Karpas-422 (cell line): Measurements from ENCODE around the gene B4GALT7. TPM values are rescaled to one million over a fixed set of nuclear protein-coding genes. Genes with fewer than 3 reads are reported as not detected.

ENCODE experiments used
- DNase-seq: peaks from one replicate; pipeline ENCODE4 v3.0.0-alpha.2; 2015
- H2AFZ ChIP-seq: fragments of 200-600 bp; sonication (generic); 2 replicates; pipeline ENCODE4 v1.6.1; 2014; ENCODE audit warnings: antibody characterized with exemption, low read length, mixed read lengths
- H3K27ac ChIP-seq: fragments of 200-600 bp; sonication (generic); 2 replicates; pipeline ENCODE4 v1.5.1; 2014; ENCODE audit warnings: mild to moderate bottlenecking, low read length, moderate library complexity
- H3K27me3 ChIP-seq: fragments of 200-600 bp; sonication (generic); 2 replicates; pipeline ENCODE4 v1.6.1; 2014; ENCODE audit warnings: low read length, mixed read lengths
- H3K36me3 ChIP-seq: fragments of 200-600 bp; sonication (generic); 2 replicates; pipeline ENCODE4 v1.6.1; 2014; ENCODE audit warnings: low read length, mixed read lengths; ENCODE audit not compliant: insufficient read depth
- H3K4me1 ChIP-seq: fragments of 200-600 bp; sonication (generic); 2 replicates; pipeline ENCODE4 v1.6.1; 2014; ENCODE audit warnings: mild to moderate bottlenecking, low read length, mixed read lengths
- H3K4me2 ChIP-seq: fragments of 200-600 bp; sonication (generic); 2 replicates; pipeline ENCODE4 v1.6.1; 2014; ENCODE audit warnings: low read length, low read depth, mild to moderate bottlenecking; ENCODE audit not compliant: poor library complexity, severe bottlenecking
- H3K4me3 ChIP-seq: fragments of 200-600 bp; sonication (generic); 2 replicates; pipeline ENCODE4 v1.5.1; 2014; ENCODE audit warnings: mild to moderate bottlenecking, antibody characterized with exemption, low read length, mixed read lengths
- H3K79me2 ChIP-seq: fragments of 200-600 bp; sonication (generic); 2 replicates; pipeline ENCODE4 v1.6.1; 2014; ENCODE audit warnings: mild to moderate bottlenecking, low read length, mixed read lengths
- H3K9ac ChIP-seq: fragments of 200-600 bp; sonication (generic); 2 replicates; pipeline ENCODE4 v1.6.0; 2014; ENCODE audit warnings: low read length
- H3K9me2 ChIP-seq: fragments of 200-600 bp; sonication (generic), shearing (Covaris generic); replicated peaks from 2 replicates; pipeline ENCODE4 v1.6.0; 2014; ENCODE audit warnings: mild to moderate bottlenecking, low read length, moderate library complexity; ENCODE audit not compliant: insufficient read depth
- H3K9me3 ChIP-seq: fragments of 300-700, 200-600 bp; sonication (generic); 2 replicates; pipeline ENCODE4 v1.6.1; 2014; ENCODE audit warnings: low read length, mixed read lengths
- H4K20me1 ChIP-seq: fragments of 200-600 bp; sonication (generic); 2 replicates; pipeline ENCODE4 v1.6.1; 2014; ENCODE audit warnings: mild to moderate bottlenecking, antibody characterized with exemption, low read length, low read depth; ENCODE audit not compliant: insufficient read depth
- total RNA-seq: library from RNA; depleted of rRNA; stranded (reverse); fragments of >200 nt; shearing (Covaris generic); gene quantifications from 2 replicates; pipeline ENCODE4 v1.2.3, GENCODE V29; 2014; ENCODE audit warnings: low replicate concordance

The B4GALT7 gene
- total RNA-seq, 1 experiment from 2014 or later, result 24.8 TPM

GRCh38 chr5:177602458-177602830 lies 2.5 kb downstream of the B4GALT7 start:
- no peak for DNase-seq
- H3K4me3 ChIP-seq, result no peak overlapping the region
- no peaks in the 10 kb centered on the region for H3K9me2 ChIP-seq
- H3K27me3 ChIP-seq, result no peaks in the 10 kb centered on the region
- no peak overlapping the region for H3K9ac ChIP-seq
- H2AFZ ChIP-seq, result no peak overlapping the region
- H3K27ac ChIP-seq, result no peak overlapping the region
- H3K9me3 ChIP-seq, result no peaks in the 10 kb centered on the region
- no peak overlapping the region for H3K4me2 ChIP-seq
- H3K36me3 ChIP-seq, result no peaks in the 10 kb centered on the region
- peaks cover 26% of the 10 kb centered on the region for H3K79me2 ChIP-seq
- H3K4me1 ChIP-seq, result peaks cover 15% of the 10 kb centered on the region
- 0 out of 2 replicates have a peak, but pooled peaks cover 6% of the 10 kb centered on the region for H4K20me1 ChIP-seq

- Histone ChIP-seq H3K9me2 (no peaks in the 10 kb centered on the region), H3K79me2 (peaks cover 26% of the 10 kb centered on the region), H3K9ac (no peak overlapping the region), H3K27ac (no peak overlapping the region), H3K9me3 (no peaks in the 10 kb centered on the region), H2AFZ (no peak overlapping the region), H4K20me1 (0 out of 2 replicates have a peak, but pooled peaks cover 6% of the 10 kb centered on the region), H3K27me3 (no peaks in the 10 kb centered on the region), H3K4me1 (peaks cover 12% of the 10 kb centered on the region), H3K36me3 (no peaks in the 10 kb centered on the region), H3K4me2 (no peak overlapping the region), H3K4me3 (no peak overlapping the region)
- no peak for DNase-seq
These were observed 3.7 kb downstream of the B4GALT7 start for GRCh38 chr5:177603631-177604030.

GRCh38 chr5:177604116-177604521 lies 4.2 kb downstream of the B4GALT7 start:
- Histone ChIP-seq H3K9me3 (no peaks in the 10 kb centered on the region), H3K9me2 (no peaks in the 10 kb centered on the region), H2AFZ (no peak overlapping the region), H3K4me1 (peaks cover 11% of the 10 kb centered on the region), H3K4me3 (no peak overlapping the region), H4K20me1 (0 out of 2 replicates have a peak, but pooled peaks cover 6% of the 10 kb centered on the region), H3K79me2 (peaks cover 26% of the 10 kb centered on the region), H3K9ac (no peak overlapping the region), H3K36me3 (no peaks in the 10 kb centered on the region), H3K27me3 (no peaks in the 10 kb centered on the region), H3K27ac (no peak overlapping the region), H3K4me2 (no peak overlapping the region)
- no peak for DNase-seq

GRCh38 chr5:177604656-177605055 lies 4.7 kb downstream of the B4GALT7 start:
- Histone ChIP-seq H3K4me1 (peaks cover 9% of the 10 kb centered on the region), H3K4me3 (no peak overlapping the region), H2AFZ (no peak overlapping the region), H3K27ac (no peak overlapping the region), H3K27me3 (no peaks in the 10 kb centered on the region), H3K4me2 (no peak overlapping the region), H3K36me3 (no peaks in the 10 kb centered on the region; the same call in 1 of the 2 replicates), H3K79me2 (peaks cover 26% of the 10 kb centered on the region), H3K9me2 (no peaks in the 10 kb centered on the region), H4K20me1 (0 out of 2 replicates have a peak, but pooled peaks cover 6% of the 10 kb centered on the region), H3K9me3 (no peaks in the 10 kb centered on the region), H3K9ac (no peak overlapping the region)
- DNase-seq, result no peak

- H3K9ac ChIP-seq, result no peak overlapping the region
- no peaks in the 10 kb centered on the region; the same call in 1 of the 2 replicates for H3K36me3 ChIP-seq
- peaks cover 26% of the 10 kb centered on the region for H3K79me2 ChIP-seq
- H3K9me3 ChIP-seq, result no peaks in the 10 kb centered on the region
- peaks cover 9% of the 10 kb centered on the region for H3K4me1 ChIP-seq
- no peak overlapping the region for H3K4me2 ChIP-seq
- 0 out of 2 replicates have a peak, but pooled peaks cover 6% of the 10 kb centered on the region for H4K20me1 ChIP-seq
- peak; percentile 27 for DNase-seq
- no peak overlapping the region for H2AFZ ChIP-seq
- no peaks in the 10 kb centered on the region for H3K9me2 ChIP-seq
- H3K27me3 ChIP-seq, result no peaks in the 10 kb centered on the region
- no peak overlapping the region for H3K27ac ChIP-seq
- H3K4me3 ChIP-seq, result no peak overlapping the region
These were observed 5.1 kb downstream of the B4GALT7 start for GRCh38 chr5:177605078-177605477.

GRCh38 chr5:177605667-177606066 lies 5.7 kb downstream of the B4GALT7 start:
- H3K4me2 ChIP-seq, result no peak overlapping the region
- no peaks in the 10 kb centered on the region; the same call in 1 of the 2 replicates for H3K36me3 ChIP-seq
- DNase-seq, result peak; percentile 21

GRCh38 chr5:177606071-177607051 lies 6.4 kb downstream of the B4GALT7 start:
- no peak for DNase-seq
- H3K27me3 ChIP-seq, result no peaks in the 10 kb centered on the region
- H4K20me1 ChIP-seq, result 0 out of 2 replicates have a peak, but pooled peaks cover 3% of the 10 kb centered on the region
- H3K36me3 ChIP-seq, result no peaks in the 10 kb centered on the region; the same call in 1 of the 2 replicates
- H3K79me2 ChIP-seq, result peaks cover 13% of the 10 kb centered on the region
- H3K4me1 ChIP-seq, result peaks cover 2% of the 10 kb centered on the region
- H3K9me2 ChIP-seq, result no peaks in the 10 kb centered on the region
- H3K9ac ChIP-seq, result no peak overlapping the region
- no peak overlapping the region for H3K27ac ChIP-seq
- H3K9me3 ChIP-seq, result no peaks in the 10 kb centered on the region
- no peak overlapping the region for H3K4me2 ChIP-seq
- no peak overlapping the region for H3K4me3 ChIP-seq
- no peak overlapping the region for H2AFZ ChIP-seq

More at GRCh38 chr5:177605667-177606066, 5.7 kb downstream of the B4GALT7 start:
- H3K27me3 ChIP-seq, result no peaks in the 10 kb centered on the region
- 0 out of 2 replicates have a peak, but pooled peaks cover 6% of the 10 kb centered on the region for H4K20me1 ChIP-seq
- no peak overlapping the region for H3K4me3 ChIP-seq
- H3K9ac ChIP-seq, result no peak overlapping the region
- H3K9me2 ChIP-seq, result no peaks in the 10 kb centered on the region
- no peak overlapping the region for H3K27ac ChIP-seq
- H3K4me1 ChIP-seq, result peaks cover 9% of the 10 kb centered on the region
- no peak overlapping the region for H2AFZ ChIP-seq
- H3K79me2 ChIP-seq, result peaks cover 20% of the 10 kb centered on the region
- no peaks in the 10 kb centered on the region for H3K9me3 ChIP-seq

- Histone ChIP-seq H3K9me2 (no peaks in the 10 kb centered on the region), H3K9ac (no peak overlapping the region), H3K4me1 (no peaks in the 10 kb centered on the region), H4K20me1 (no peaks in the 10 kb centered on the region), H3K4me2 (no peak overlapping the region), H3K4me3 (no peak overlapping the region), H3K36me3 (no peaks in the 10 kb centered on the region; the same call in 1 of the 2 replicates), H3K79me2 (peaks cover 6% of the 10 kb centered on the region; the same call in 1 of the 2 replicates), H2AFZ (no peak overlapping the region), H3K27ac (no peak overlapping the region), H3K27me3 (no peaks in the 10 kb centered on the region), H3K9me3 (no peaks in the 10 kb centered on the region)
- DNase-seq, result no peak
These were observed 7.2 kb downstream of the B4GALT7 start for GRCh38 chr5:177607115-177607451.
